HEK293 (cell line): ENCODE measurements around the gene UCP2.

ENCODE experiments used
- TF ChIP-seq, protein P1 (sequence below): fragments of 450-650 bp; formaldehyde crosslinking; IDR thresholded peaks from 2 replicates; pipeline ENCODE4 v1.5.1; 2016; ENCODE audit warnings: missing biosample characterization, missing genetic modification characterization
- TF ChIP-seq, protein P2 (sequence below): sonication (generic); formaldehyde crosslinking; IDR thresholded peaks from 2 replicates; pipeline ENCODE4 v1.8.1; 2022; ENCODE audit warnings: mild to moderate bottlenecking, moderate library complexity, missing genetic modification reagents

DNA sequence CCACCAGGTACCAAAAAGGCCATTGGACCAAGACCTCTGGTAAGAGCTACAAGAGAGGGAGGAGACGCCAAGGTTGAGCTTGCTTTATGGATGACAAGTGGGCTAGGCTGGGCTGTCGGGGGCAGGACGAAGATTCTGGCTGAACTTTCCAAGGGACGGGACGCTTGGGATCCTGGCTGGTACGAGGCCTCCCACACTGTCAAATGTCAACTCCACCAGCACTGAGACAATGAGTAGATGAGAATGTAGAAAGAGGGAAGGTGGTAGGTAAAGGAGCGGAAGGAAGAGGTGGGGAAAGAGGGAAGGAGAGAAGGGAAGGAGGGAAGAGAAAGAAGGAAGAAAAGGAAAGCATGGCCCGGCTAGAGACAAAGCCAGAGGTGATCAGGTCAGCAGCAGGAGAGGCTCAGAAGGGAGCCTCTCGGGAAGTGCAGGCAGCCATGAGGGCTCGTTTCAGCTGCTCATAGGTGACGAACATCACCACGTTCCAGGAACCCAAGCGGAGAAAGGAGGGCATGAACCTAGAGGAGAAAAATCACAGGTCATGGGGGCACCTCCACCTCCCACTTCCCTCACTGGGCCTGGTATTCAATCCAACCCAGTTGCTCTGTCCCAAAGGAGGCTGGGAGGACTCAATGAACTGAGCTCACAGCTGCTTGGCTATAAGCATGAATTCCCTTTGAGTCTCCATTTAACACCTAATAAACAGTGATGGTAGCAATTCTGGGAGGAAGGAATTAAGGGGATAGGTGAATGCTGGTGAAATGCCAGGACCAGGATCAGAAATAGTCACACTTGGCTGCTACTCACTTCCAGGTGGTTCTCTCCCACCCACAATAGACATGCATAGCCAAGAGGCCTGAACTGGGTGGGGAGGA lies 7.8 kb downstream of the UCP2 start:
- TF ChIP-seq, protein P1, sequence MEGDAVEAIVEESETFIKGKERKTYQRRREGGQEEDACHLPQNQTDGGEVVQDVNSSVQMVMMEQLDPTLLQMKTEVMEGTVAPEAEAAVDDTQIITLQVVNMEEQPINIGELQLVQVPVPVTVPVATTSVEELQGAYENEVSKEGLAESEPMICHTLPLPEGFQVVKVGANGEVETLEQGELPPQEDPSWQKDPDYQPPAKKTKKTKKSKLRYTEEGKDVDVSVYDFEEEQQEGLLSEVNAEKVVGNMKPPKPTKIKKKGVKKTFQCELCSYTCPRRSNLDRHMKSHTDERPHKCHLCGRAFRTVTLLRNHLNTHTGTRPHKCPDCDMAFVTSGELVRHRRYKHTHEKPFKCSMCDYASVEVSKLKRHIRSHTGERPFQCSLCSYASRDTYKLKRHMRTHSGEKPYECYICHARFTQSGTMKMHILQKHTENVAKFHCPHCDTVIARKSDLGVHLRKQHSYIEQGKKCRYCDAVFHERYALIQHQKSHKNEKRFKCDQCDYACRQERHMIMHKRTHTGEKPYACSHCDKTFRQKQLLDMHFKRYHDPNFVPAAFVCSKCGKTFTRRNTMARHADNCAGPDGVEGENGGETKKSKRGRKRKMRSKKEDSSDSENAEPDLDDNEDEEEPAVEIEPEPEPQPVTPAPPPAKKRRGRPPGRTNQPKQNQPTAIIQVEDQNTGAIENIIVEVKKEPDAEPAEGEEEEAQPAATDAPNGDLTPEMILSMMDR (tag by site-specific recombination): no peak
- TF ChIP-seq, protein P2, sequence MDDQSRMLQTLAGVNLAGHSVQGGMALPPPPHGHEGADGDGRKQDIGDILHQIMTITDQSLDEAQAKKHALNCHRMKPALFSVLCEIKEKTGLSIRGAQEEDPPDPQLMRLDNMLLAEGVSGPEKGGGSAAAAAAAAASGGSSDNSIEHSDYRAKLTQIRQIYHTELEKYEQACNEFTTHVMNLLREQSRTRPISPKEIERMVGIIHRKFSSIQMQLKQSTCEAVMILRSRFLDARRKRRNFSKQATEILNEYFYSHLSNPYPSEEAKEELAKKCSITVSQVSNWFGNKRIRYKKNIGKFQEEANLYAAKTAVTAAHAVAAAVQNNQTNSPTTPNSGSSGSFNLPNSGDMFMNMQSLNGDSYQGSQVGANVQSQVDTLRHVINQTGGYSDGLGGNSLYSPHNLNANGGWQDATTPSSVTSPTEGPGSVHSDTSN (CRISPR knock-in tag): no peak
